Body of pancreas (tissue), 4 donors: ENCODE measurements around the gene PANX2.

Source experiments
- POLR2A ChIP-seq, 3 donors: fragments of 450-650 bp; IDR thresholded peaks; one replicate each; pipeline ENCODE4 v1.6.1; 2016; ENCODE audit warnings: antibody characterized with exemption in 3 of 3, mild to moderate bottlenecking in 2 of 3
- TF ChIP-seq, protein P1 (sequence below), 7 experiments: fragments of 450-650 bp in 4 of 7; fragments of 200-600 bp in 3 of 7; sonication (generic) in 3 of 7; IDR thresholded peaks; one replicate each; pipeline ENCODE4 v1.5.1; 2016 to 2019; ENCODE audit warnings: antibody characterized with exemption in 7 of 7

GRCh38 chr22:50210378-50211139 is 40.0 kb downstream of the PANX2 start:
- TF ChIP-seq, protein P1, sequence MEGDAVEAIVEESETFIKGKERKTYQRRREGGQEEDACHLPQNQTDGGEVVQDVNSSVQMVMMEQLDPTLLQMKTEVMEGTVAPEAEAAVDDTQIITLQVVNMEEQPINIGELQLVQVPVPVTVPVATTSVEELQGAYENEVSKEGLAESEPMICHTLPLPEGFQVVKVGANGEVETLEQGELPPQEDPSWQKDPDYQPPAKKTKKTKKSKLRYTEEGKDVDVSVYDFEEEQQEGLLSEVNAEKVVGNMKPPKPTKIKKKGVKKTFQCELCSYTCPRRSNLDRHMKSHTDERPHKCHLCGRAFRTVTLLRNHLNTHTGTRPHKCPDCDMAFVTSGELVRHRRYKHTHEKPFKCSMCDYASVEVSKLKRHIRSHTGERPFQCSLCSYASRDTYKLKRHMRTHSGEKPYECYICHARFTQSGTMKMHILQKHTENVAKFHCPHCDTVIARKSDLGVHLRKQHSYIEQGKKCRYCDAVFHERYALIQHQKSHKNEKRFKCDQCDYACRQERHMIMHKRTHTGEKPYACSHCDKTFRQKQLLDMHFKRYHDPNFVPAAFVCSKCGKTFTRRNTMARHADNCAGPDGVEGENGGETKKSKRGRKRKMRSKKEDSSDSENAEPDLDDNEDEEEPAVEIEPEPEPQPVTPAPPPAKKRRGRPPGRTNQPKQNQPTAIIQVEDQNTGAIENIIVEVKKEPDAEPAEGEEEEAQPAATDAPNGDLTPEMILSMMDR (IDR thresholded peaks at IDR 0.05): no peak
- no peak for TF ChIP-seq POLR2A (IDR thresholded peaks at IDR 0.05)
